AG04450 (cell line): ENCODE data around the gene UROS. TPM values are rescaled to one million over a fixed set of nuclear protein-coding genes. Genes with fewer than 3 reads are reported as not detected.
A peak's percentile ranks its signal among the peaks of the same experiment; 100 is the strongest.

Source experiments
- CTCF ChIA-PET: fragments of 300-600, 350-600 bp; formaldehyde crosslinking; extraction: SDS; loops from one replicate; lab custom pipeline; 2022; ENCODE audit warnings: antibody characterized with exemption, inconsistent platforms; lab: Charles Lee
- POLR2A ChIA-PET: fragments of 350-600 bp; formaldehyde crosslinking; extraction: SDS; loops from one replicate; lab custom pipeline; 2021; ENCODE audit warnings: antibody characterized with exemption, inconsistent platforms; lab: Yijun Ruan, JAX
- DNase-seq: peaks from one replicate; pipeline ENCODE4 v3.0.0-alpha.2; 2011; ENCODE audit warnings: low read depth, low spot score
- H3K27ac ChIP-seq: one replicate; pipeline ENCODE4 v1.5.1; 2012; ENCODE audit warnings: low read depth, low read length, control low read depth
- H3K27me3 ChIP-seq: one replicate; pipeline ENCODE4 v1.6.0; 2012; ENCODE audit warnings: low read length; ENCODE audit not compliant: control insufficient read depth, insufficient read depth
- H3K4me3 ChIP-seq: 2 replicates; pipeline ENCODE4 v1.5.1; 2011; ENCODE audit warnings: mild to moderate bottlenecking, low read depth, low read length, control low read depth
- H3K9me3 ChIP-seq: 2 replicates; pipeline ENCODE4 v1.5.1; 2012; ENCODE audit warnings: low read length; ENCODE audit not compliant: control insufficient read depth, insufficient read depth
- polyA minus RNA-seq: library from RNA; depleted of rRNA, polyadenylated mRNA; stranded (reverse); fragments of >200 nt; gene quantifications from 2 replicates; pipeline ENCODE4 v1.2.3, GENCODE V29; 2011; rRNA and poly(A)+ RNA removed
- polyA plus RNA-seq: library from polyadenylated mRNA; depleted of rRNA; stranded (reverse); fragments of >200 nt; gene quantifications from 2 replicates; pipeline ENCODE4 v1.2.3, GENCODE V29; 2011; rRNA removed
- TF ChIP-seq, protein P1 (sequence below): IDR thresholded peaks from 2 replicates; pipeline ENCODE4 v1.5.1; 2011; ENCODE audit warnings: low read depth, low read length, control low read depth, inconsistent platforms

Gene UROS
- polyA plus RNA-seq = 61.1 and 65.9 TPM in 2 replicates
- polyA minus RNA-seq = 32.2 and 33.4 TPM in 2 replicates

GRCh38 chr10:125822878-125823662, at the start of gene UROS, which contains the start of gene BCCIP:
TSS of gene UROS (minus strand) at chr10:125823258. CDS start at chr10:125816499, 6,759 bp downstream.
TSS of gene BCCIP (plus strand) at chr10:125823546. CDS start at chr10:125823558, 12 bp downstream.
- no peaks in the 10 kb centered on the region for H3K27me3 ChIP-seq
- H3K27ac ChIP-seq = peak within 1 kb of the TSS; percentile 97
- ChIA-PET POLR2A (interaction anchor here (0.6 to 1.3 kb wide), 2 partner anchors 16 to 35 kb away, joined by 3 to 6 read pairs; no protein-coding TSS in a partner anchor), CTCF (no interaction called here)
- DNase-seq = peak; percentile 84
- TF ChIP-seq, protein P1, sequence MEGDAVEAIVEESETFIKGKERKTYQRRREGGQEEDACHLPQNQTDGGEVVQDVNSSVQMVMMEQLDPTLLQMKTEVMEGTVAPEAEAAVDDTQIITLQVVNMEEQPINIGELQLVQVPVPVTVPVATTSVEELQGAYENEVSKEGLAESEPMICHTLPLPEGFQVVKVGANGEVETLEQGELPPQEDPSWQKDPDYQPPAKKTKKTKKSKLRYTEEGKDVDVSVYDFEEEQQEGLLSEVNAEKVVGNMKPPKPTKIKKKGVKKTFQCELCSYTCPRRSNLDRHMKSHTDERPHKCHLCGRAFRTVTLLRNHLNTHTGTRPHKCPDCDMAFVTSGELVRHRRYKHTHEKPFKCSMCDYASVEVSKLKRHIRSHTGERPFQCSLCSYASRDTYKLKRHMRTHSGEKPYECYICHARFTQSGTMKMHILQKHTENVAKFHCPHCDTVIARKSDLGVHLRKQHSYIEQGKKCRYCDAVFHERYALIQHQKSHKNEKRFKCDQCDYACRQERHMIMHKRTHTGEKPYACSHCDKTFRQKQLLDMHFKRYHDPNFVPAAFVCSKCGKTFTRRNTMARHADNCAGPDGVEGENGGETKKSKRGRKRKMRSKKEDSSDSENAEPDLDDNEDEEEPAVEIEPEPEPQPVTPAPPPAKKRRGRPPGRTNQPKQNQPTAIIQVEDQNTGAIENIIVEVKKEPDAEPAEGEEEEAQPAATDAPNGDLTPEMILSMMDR = no peak
- peak within 1 kb of the TSS; percentile 96 for H3K4me3 ChIP-seq
- no peaks in the 10 kb centered on the region for H3K9me3 ChIP-seq

DNA sequence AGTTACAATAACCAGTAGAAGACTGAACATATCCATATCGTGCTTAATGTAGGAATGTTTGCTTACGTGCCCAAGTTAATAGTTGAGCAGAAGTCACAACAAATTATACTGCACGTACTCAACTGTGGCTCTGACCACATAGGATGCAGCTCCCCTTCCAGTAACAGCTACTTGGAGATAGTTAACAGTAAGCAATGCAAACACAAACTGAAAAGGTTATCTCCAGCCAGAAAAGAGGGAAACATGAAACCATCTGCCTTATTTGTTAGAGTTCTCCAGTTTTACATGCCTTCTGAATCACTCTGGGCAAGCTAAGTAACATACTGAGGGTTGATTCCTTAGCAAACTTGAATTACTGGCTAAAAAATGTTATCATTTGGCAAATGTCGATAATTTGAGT, 48.3 kb upstream of the UROS start:
- TF ChIP-seq, protein P1 = no peak
- CTCF ChIA-PET = interaction anchor here (4.5 kb wide), 1 partner anchor 632 kb away, joined by 28 read pairs; no protein-coding TSS in a partner anchor
- Histone ChIP-seq H3K27me3 (no peaks in the 10 kb centered on the region), H3K4me3 (no peak overlapping the region), H3K27ac (no peak overlapping the region), H3K9me3 (no peaks in the 10 kb centered on the region; the same call in 1 of the 2 replicates)
- peak; percentile 33 for DNase-seq
- POLR2A ChIA-PET = interaction anchor here (0.5 to 1.3 kb wide), 2 partner anchors 8 to 651 kb away, joined by 3 to 6 read pairs; no protein-coding TSS in a partner anchor

DNA sequence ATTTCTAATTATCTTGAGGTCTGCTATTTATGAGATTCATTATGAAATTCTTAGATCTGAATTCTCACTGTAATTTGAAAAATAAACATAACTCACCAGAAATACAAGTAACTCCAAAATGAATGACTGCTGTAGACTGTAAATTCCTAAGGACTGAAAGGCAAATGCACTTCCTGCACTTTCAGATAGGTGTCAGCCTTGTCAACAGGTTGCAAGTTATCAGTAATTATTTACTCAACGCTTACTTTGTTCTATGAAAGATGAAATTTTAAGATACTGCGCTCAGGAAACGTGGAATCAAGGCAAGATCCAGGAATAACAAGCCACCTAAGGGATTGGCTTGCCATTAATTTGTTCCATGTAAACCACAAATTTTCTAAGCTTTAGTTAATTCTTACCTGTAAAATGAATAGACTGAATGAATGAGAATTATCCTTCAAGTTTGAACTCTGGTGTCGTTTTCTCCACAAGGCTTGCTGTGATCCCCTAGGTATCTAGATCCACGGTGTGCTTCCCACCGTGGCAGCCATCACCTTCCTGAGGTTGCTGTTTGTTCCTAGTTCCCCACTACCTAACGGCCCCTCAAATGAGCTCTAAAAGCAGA, 45.4 kb upstream of the UROS start:
- TF ChIP-seq, protein P1 = peak; percentile 80
- Histone ChIP-seq H3K9me3 (no peaks in the 10 kb centered on the region), H3K27me3 (no peaks in the 10 kb centered on the region), H3K4me3 (no peak overlapping the region), H3K27ac (no peak overlapping the region)
- CTCF ChIA-PET = interaction anchor here (0.6 to 4.5 kb wide), 23 partner anchors 8 to 899 kb away, joined by 3 to 28 read pairs (median 3); no protein-coding TSS in a partner anchor
- DNase-seq = peak; percentile 32
- POLR2A ChIA-PET = no interaction called here

DNA sequence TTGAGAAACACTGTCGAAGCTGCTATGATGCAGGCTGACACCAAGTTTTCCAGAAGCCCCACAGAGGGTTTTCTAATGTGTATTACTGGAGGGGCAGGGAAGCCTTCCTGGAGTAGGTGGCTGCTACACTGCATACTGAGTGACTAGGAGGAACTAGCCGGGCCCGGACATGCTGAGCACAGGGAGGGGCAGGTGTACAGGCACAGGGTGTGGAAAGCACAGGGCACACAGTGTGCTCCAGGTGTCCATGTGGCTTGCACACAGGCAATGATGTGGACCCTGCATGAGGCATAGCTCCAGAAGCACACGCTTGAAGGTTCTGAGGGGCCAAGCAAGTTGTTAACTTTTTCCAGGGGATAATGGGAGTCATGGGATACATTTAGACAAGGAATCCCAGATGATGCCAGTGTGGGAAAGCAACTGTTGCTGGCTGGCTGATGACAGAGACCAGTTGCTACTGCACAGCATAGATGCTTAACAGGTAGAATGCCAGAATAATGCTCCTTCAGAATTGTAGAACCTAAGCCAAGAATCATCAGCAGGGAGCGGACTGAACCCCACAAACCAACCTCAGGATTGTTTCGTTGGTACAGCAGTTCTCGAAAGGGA, 43.5 kb upstream of the UROS start:
- Histone ChIP-seq H3K4me3 (no peak overlapping the region), H3K27ac (no peak overlapping the region), H3K27me3 (no peaks in the 10 kb centered on the region), H3K9me3 (no peaks in the 10 kb centered on the region)
- ChIA-PET CTCF (interaction anchor here (0.5 to 2.1 kb wide), 2 partner anchors 12 to 68 kb away, joined by 4 to 11 read pairs; no protein-coding TSS in a partner anchor), POLR2A (no interaction called here)
- TF ChIP-seq, protein P1 = no peak
- no peak for DNase-seq
